Loucy (cell line): ENCODE results near the gene RPS19.

Experiments
- H2AFZ ChIP-seq: fragments of 200-600 bp; sonication (generic); 2 replicates; pipeline ENCODE4 v1.6.0; 2016; ENCODE audit warnings: antibody characterized with exemption, mild to moderate bottlenecking, low read length, moderate library complexity
- H3F3A ChIP-seq: fragments of 200-600 bp; 2 replicates; pipeline ENCODE4 v1.6.0; 2016; ENCODE audit warnings: antibody characterized with exemption, low read depth, mild to moderate bottlenecking
- H3K27me3 ChIP-seq: fragments of 200-600 bp; sonication (generic); 2 replicates; pipeline ENCODE4 v1.6.1; 2014; ENCODE audit warnings: low read length, mild to moderate bottlenecking; ENCODE audit not compliant: insufficient read depth, poor library complexity, severe bottlenecking
- H3K36me3 ChIP-seq: fragments of 200-600 bp; sonication (generic); 2 replicates; pipeline ENCODE4 v1.6.1; 2016; ENCODE audit warnings: low read length; ENCODE audit not compliant: insufficient read depth
- H3K4me1 ChIP-seq: fragments of 200-600 bp; sonication (generic); 2 replicates; pipeline ENCODE4 v1.5.1; 2014; ENCODE audit warnings: low read length, mild to moderate bottlenecking; ENCODE audit not compliant: insufficient read depth, poor library complexity, severe bottlenecking
- H3K4me2 ChIP-seq: fragments of 200-600 bp; sonication (generic); 2 replicates; pipeline ENCODE4 v1.6.0; 2014; ENCODE audit warnings: antibody characterized with exemption, low read length, low read depth, mild to moderate bottlenecking; ENCODE audit not compliant: poor library complexity, severe bottlenecking
- H3K4me3 ChIP-seq: fragments of 200-600 bp; sonication (generic); 2 replicates; pipeline ENCODE4 v1.5.1; 2014; ENCODE audit warnings: low read length, mild to moderate bottlenecking, mixed read lengths; ENCODE audit not compliant: poor library complexity, severe bottlenecking
- H3K79me2 ChIP-seq: fragments of 200-600 bp; sonication (generic); 2 replicates; pipeline ENCODE4 v1.6.1; 2014; ENCODE audit warnings: low read length; ENCODE audit not compliant: insufficient read depth
- H3K9ac ChIP-seq: fragments of 200-600 bp; sonication (generic); 2 replicates; pipeline ENCODE4 v1.6.0; 2014; ENCODE audit warnings: mild to moderate bottlenecking, low read depth, low read length, moderate library complexity; ENCODE audit not compliant: poor library complexity, severe bottlenecking
- H3K9me2 ChIP-seq: fragments of 200-600 bp; sonication (generic); replicated peaks from 2 replicates; pipeline ENCODE4 v1.6.1; 2016; ENCODE audit warnings: low read depth, low read length, mixed read lengths
- H3K9me3 ChIP-seq: fragments of 200-600 bp; sonication (generic); 2 replicates; pipeline ENCODE4 v1.6.1; 2014; ENCODE audit warnings: mild to moderate bottlenecking, antibody characterized with exemption, low read length, low read depth; ENCODE audit not compliant: insufficient read depth
- H4K20me1 ChIP-seq: fragments of 200-600 bp; sonication (generic); 2 replicates; pipeline ENCODE4 v1.6.0; 2014; ENCODE audit warnings: antibody characterized with exemption, low read length, mild to moderate bottlenecking; ENCODE audit not compliant: insufficient read depth, poor library complexity, severe bottlenecking
- CTCF ChIP-seq: fragments of 200-600 bp; sonication (generic); conservative IDR thresholded peaks from 2 replicates; pipeline ENCODE4 v1.5.1; 2014; ENCODE audit warnings: mild to moderate bottlenecking, antibody characterized with exemption, low read length
- EZH2phosphoT487 ChIP-seq: fragments of 200-600 bp; IDR thresholded peaks from 2 replicates; pipeline ENCODE4 v1.6.1; 2018; ENCODE audit warnings: antibody characterized with exemption, mild to moderate bottlenecking, moderate library complexity, borderline replicate concordance

RPS19 gene

GRCh38 chr19:41883463-41883820 is 23.4 kb downstream of the RPS19 start:
- Histone ChIP-seq H3K27me3 (no peaks in the 10 kb centered on the region), H3K9ac (peak overlapping the region; percentile 90), H3K9me3 (no peaks in the 10 kb centered on the region), H3K4me1 (peaks cover 37% of the 10 kb centered on the region), H4K20me1 (peaks cover 26% of the 10 kb centered on the region), H3K79me2 (peaks cover 66% of the 10 kb centered on the region), H3K9me2 (no peaks in the 10 kb centered on the region), H3F3A (peaks cover 9% of the 10 kb centered on the region), H3K4me2 (peak overlapping the region; percentile 86), H2AFZ (no peak overlapping the region), H3K36me3 (no peaks in the 10 kb centered on the region), H3K4me3 (peak overlapping the region; percentile 98)
- no peak for TF ChIP-seq CTCF
- TF ChIP-seq EZH2phosphoT487: no peak

- Histone ChIP-seq H2AFZ (peak overlapping the region; percentile 30; the same call in 1 of the 2 replicates), H3K27me3 (no peaks in the 10 kb centered on the region)
Measured at GRCh38 chr19:41883821-41884733, 24.0 kb downstream of the RPS19 start.

More at GRCh38 chr19:41883821-41884733, 24.0 kb downstream of the RPS19 start:
- Histone ChIP-seq H3K9me2 (no peaks in the 10 kb centered on the region), H3K4me1 (peaks cover 40% of the 10 kb centered on the region), H3K79me2 (peaks cover 65% of the 10 kb centered on the region), H3F3A (peaks cover 9% of the 10 kb centered on the region), H4K20me1 (peaks cover 29% of the 10 kb centered on the region), H3K4me3 (peak overlapping the region; percentile 98), H3K9ac (peak overlapping the region; percentile 90), H3K9me3 (no peaks in the 10 kb centered on the region), H3K4me2 (peak overlapping the region; percentile 86), H3K36me3 (peaks cover 2% of the 10 kb centered on the region; the same call in 1 of the 2 replicates)
- TF ChIP-seq CTCF (no peak), EZH2phosphoT487 (no peak)
